AG04450 (cell line): ENCODE results near the gene ZFP14. TPM values are rescaled to one million over a fixed set of nuclear protein-coding genes. Genes with fewer than 3 reads are reported as not detected.
A peak's percentile ranks its signal among the peaks of the same experiment; 100 is the strongest.

Source experiments
- CTCF ChIA-PET: fragments of 300-600, 350-600 bp; formaldehyde crosslinking; extraction: SDS; loops from one replicate; lab custom pipeline; 2022; ENCODE audit warnings: antibody characterized with exemption, inconsistent platforms; lab: Charles Lee
- POLR2A ChIA-PET: fragments of 350-600 bp; formaldehyde crosslinking; extraction: SDS; loops from one replicate; lab custom pipeline; 2021; ENCODE audit warnings: antibody characterized with exemption, inconsistent platforms; lab: Yijun Ruan, JAX
- DNase-seq: peaks from one replicate; pipeline ENCODE4 v3.0.0-alpha.2; 2011; ENCODE audit warnings: low read depth, low spot score
- H3K27ac ChIP-seq: one replicate; pipeline ENCODE4 v1.5.1; 2012; ENCODE audit warnings: low read depth, low read length, control low read depth
- H3K27me3 ChIP-seq: one replicate; pipeline ENCODE4 v1.6.0; 2012; ENCODE audit warnings: low read length; ENCODE audit not compliant: control insufficient read depth, insufficient read depth
- H3K4me3 ChIP-seq: 2 replicates; pipeline ENCODE4 v1.5.1; 2011; ENCODE audit warnings: mild to moderate bottlenecking, low read depth, low read length, control low read depth
- H3K9me3 ChIP-seq: 2 replicates; pipeline ENCODE4 v1.5.1; 2012; ENCODE audit warnings: low read length; ENCODE audit not compliant: control insufficient read depth, insufficient read depth
- CTCF ChIP-seq: IDR thresholded peaks from 2 replicates; pipeline ENCODE4 v1.5.1; 2011; ENCODE audit warnings: low read depth, low read length, control low read depth, inconsistent platforms
- polyA plus RNA-seq: library from polyadenylated mRNA; depleted of rRNA; stranded (reverse); fragments of >200 nt; gene quantifications from 2 replicates; pipeline ENCODE4 v1.2.3, GENCODE V29; 2011

The ZFP14 gene
- polyA plus RNA-seq, 1 experiment, result 2.7 TPM

- peaks cover 52% of the 10 kb centered on the region for H3K9me3 ChIP-seq
- POLR2A ChIA-PET, result interaction anchor here (1.2 to 1.4 kb wide), 2 partner anchors 71 to 110 kb away, joined by 4 to 6 read pairs; partner anchors contain the start of gene ZNF566
- peak within 1 kb of the TSS; percentile 70 for H3K4me3 ChIP-seq
- H3K27ac ChIP-seq, result peak within 1 kb of the TSS; percentile 90
- no peak for TF ChIP-seq CTCF
- CTCF ChIA-PET, result interaction anchor here (0.8 kb wide), 1 partner anchor 40 kb away, joined by 5 read pairs; the partner anchor contains the start of gene ZFP14
- DNase-seq, result peak; percentile 27
- H3K27me3 ChIP-seq, result no peaks in the 10 kb centered on the region
Observed at GRCh38 chr19:36418287-36419001, 39.4 kb upstream of the ZFP14 start, which contains the start of gene ZFP82. Gene ZFP82 (minus strand): TSS chr19:36418644. CDS start chr19:36409789, 8,855 bp downstream.

- ChIA-PET CTCF (no interaction called here), POLR2A (interaction anchor here (1.4 kb wide), 1 partner anchor 72 kb away, joined by 6 read pairs; the partner anchor contains the start of gene ZNF566)
- peak overlapping the region; percentile 70 for H3K4me3 ChIP-seq
- no peak for TF ChIP-seq CTCF
- no peaks in the 10 kb centered on the region for H3K27me3 ChIP-seq
- DNase-seq, result no peak
- H3K9me3 ChIP-seq, result peaks cover 56% of the 10 kb centered on the region
- peak overlapping the region; percentile 90 for H3K27ac ChIP-seq
Observed at GRCh38 chr19:36417752-36418286, 38.8 kb upstream of the ZFP14 start.

DNA sequence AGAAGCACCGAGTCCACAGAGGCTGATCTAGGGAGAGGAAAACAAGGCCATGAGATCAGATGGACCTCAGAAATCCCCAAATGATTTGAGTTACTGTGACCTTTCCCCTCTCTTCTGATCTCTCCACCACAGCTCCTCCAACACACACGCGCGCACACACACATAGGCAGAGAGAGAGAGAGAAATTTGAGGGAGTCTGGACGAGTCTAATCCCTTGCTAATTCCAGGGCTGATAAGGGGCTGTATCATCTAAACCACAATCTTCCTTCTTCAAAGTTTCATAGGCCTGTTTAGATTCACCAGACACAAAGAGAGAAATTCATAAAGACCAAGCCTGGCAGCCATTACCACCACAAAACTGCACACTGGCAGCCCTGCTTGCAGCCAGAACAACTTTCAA is 30.8 kb upstream of the ZFP14 start:
- H3K27ac ChIP-seq, result no peak overlapping the region
- DNase-seq, result no peak
- H3K4me3 ChIP-seq, result no peak overlapping the region
- TF ChIP-seq CTCF, result no peak
- POLR2A ChIA-PET, result no interaction called here
- CTCF ChIA-PET, result no interaction called here
- H3K27me3 ChIP-seq, result no peaks in the 10 kb centered on the region
- peaks cover 39% of the 10 kb centered on the region for H3K9me3 ChIP-seq

DNA sequence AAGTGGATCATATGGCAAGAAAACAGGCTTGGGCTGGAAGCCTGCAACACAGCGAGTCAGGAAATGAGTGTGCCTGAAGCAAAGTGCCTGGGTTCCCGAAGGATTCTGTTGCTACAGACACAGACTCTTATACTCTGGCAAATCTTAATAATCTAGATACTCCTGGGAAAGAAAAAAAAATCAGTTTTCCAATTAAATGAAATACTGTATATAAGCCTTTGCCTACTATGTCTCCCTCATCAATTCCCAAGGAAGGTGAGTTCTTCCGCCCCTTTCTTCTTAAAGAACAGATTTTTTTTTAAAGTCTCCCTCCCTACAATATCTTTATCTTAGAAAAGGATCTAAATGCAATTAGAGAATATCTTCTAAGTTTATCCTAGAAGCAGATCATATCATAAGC is 29.1 kb upstream of the ZFP14 start:
- POLR2A ChIA-PET, result no interaction called here
- DNase-seq, result no peak
- H3K27me3 ChIP-seq, result no peaks in the 10 kb centered on the region
- peaks cover 30% of the 10 kb centered on the region for H3K9me3 ChIP-seq
- H3K27ac ChIP-seq, result no peak overlapping the region
- CTCF ChIA-PET, result no interaction called here
- H3K4me3 ChIP-seq, result no peak overlapping the region
- no peak for TF ChIP-seq CTCF

- TF ChIP-seq CTCF, result no peak
- no peak overlapping the region for H3K4me3 ChIP-seq
- DNase-seq, result no peak
- peaks cover 19% of the 10 kb centered on the region for H3K9me3 ChIP-seq
- H3K27ac ChIP-seq, result no peak overlapping the region
- CTCF ChIA-PET, result no interaction called here
- no peaks in the 10 kb centered on the region for H3K27me3 ChIP-seq
- POLR2A ChIA-PET, result no interaction called here
Observed at GRCh38 chr19:36404498-36404897, 25.5 kb upstream of the ZFP14 start.
